NCI-H446 (cell line): Measurements from ENCODE around the gene DACT1.
A peak's percentile ranks its signal among the peaks of the same experiment; 100 is the strongest.

Experiments
- DNase-seq, 2 experiments: peaks; one replicate each; lab custom pipeline; 2025; lab: John Stamatoyannopoulos, UW

Gene DACT1

GRCh38 chr14:58636129-58636528 lies 1.6 kb upstream of the DACT1 start:
- no peak for DNase-seq

GRCh38 chr14:58637040-58637390 lies 747 bp upstream of the DACT1 start:
- DNase-seq = no peak

GRCh38 chr14:58638231-58639197 lies 752 bp downstream of the DACT1 start:
- DNase-seq = peak in 1 of 2 experiments; percentile 11

- no peak for DNase-seq
Measured at GRCh38 chr14:58639198-58639565, 1.4 kb downstream of the DACT1 start.

- DNase-seq = peak; percentile 70 to 87
Measured at GRCh38 chr14:58639842-58640484, 2.2 kb downstream of the DACT1 start.

GRCh38 chr14:58640959-58641358 lies 3.2 kb downstream of the DACT1 start:
- no peak for DNase-seq

- no peak for DNase-seq
Measured at GRCh38 chr14:58641509-58641908, 3.7 kb downstream of the DACT1 start.

- DNase-seq = no peak
Measured at GRCh38 chr14:58643366-58643765, 5.6 kb downstream of the DACT1 start.

GRCh38 chr14:58645641-58646040 lies 7.9 kb downstream of the DACT1 start:
- DNase-seq = no peak

GRCh38 chr14:58646479-58646878 lies 8.7 kb downstream of the DACT1 start:
- no peak for DNase-seq

GRCh38 chr14:58647777-58648176 lies 10.0 kb downstream of the DACT1 start:
- peak in 1 of 2 experiments; percentile 6 for DNase-seq

- DNase-seq = no peak
Measured at GRCh38 chr14:58650857-58651256, 13.1 kb downstream of the DACT1 start.

- no peak for DNase-seq
Measured at GRCh38 chr14:58656671-58657411, 19.1 kb downstream of the DACT1 start.

- DNase-seq = no peak
Measured at GRCh38 chr14:58659061-58659460, 21.3 kb downstream of the DACT1 start.

GRCh38 chr14:58659846-58660245 lies 22.1 kb downstream of the DACT1 start:
- DNase-seq = no peak

- no peak for DNase-seq
Measured at GRCh38 chr14:58660407-58660806, 22.6 kb downstream of the DACT1 start.

- DNase-seq = no peak
Measured at GRCh38 chr14:58662018-58662417, 24.3 kb downstream of the DACT1 start.

GRCh38 chr14:58662759-58663158 lies 25.0 kb downstream of the DACT1 start:
- no peak for DNase-seq

GRCh38 chr14:58663494-58664111 lies 25.8 kb downstream of the DACT1 start:
- DNase-seq = no peak

GRCh38 chr14:58665773-58666500 lies 28.2 kb downstream of the DACT1 start:
- no peak for DNase-seq

GRCh38 chr14:58666737-58667136 lies 29.0 kb downstream of the DACT1 start:
- no peak for DNase-seq

GRCh38 chr14:58667900-58668299 lies 30.1 kb downstream of the DACT1 start:
- DNase-seq = no peak
